Psoas muscle (tissue), 8 donors: ENCODE results near the gene HMOX1. TPM values are rescaled to one million over a fixed set of nuclear protein-coding genes. Genes with fewer than 3 reads are reported as not detected.

ENCODE experiments used
- ATAC-seq, 4 donors: fragments of 200-7000 bp; cut with Tn5 transposase; one replicate each; pipeline ENCODE4 v1.9.1; 2020; ENCODE audit warnings: moderate library complexity in 3 of 4, mild to moderate bottlenecking in 2 of 4
- DNase-seq, 2 donors: peaks; one replicate each; pipeline ENCODE4 v3.0.0-alpha.2; 2020
- H3K27ac ChIP-seq: fragments of 200-600 bp; one replicate; pipeline ENCODE4 v1.8.0; 2022
- H3K27me3 ChIP-seq, 3 donors: fragments of 200-600 bp in 1 of 3; one replicate each; pipeline versions ENCODE4 v1.6.1 to v1.8.0; 2013 to 2022; ENCODE audit warnings: low read length in 2 of 3, mild to moderate bottlenecking in 2 of 3, moderate library complexity in 1 of 3; ENCODE audit not compliant: insufficient read depth in 3 of 3
- H3K36me3 ChIP-seq, 2 donors: fragments of 200-600 bp in 1 of 2; one replicate each; pipeline versions ENCODE4 v1.6.1 to v1.8.0; 2013 to 2022; ENCODE audit warnings: low read depth in 1 of 2, mild to moderate bottlenecking in 1 of 2, moderate library complexity in 1 of 2; ENCODE audit not compliant: insufficient read depth in 1 of 2
- H3K4me1 ChIP-seq: fragments of 200-600 bp; one replicate; pipeline ENCODE4 v1.8.0; 2022
- H3K4me3 ChIP-seq: fragments of 200-600 bp; one replicate; pipeline ENCODE4 v1.8.0; 2022; ENCODE audit warnings: mild to moderate bottlenecking
- H3K9me3 ChIP-seq: fragments of 200-600 bp; one replicate; pipeline ENCODE4 v1.8.0; 2022
- WGBS, 3 donors: extraction: QIAGEN DNeasy Blood & Tissue Kit; methylation state at CpG; one replicate each; pipeline versions ENCODE4 v1.1.6 to v1.1.7; 2013; 5-methylcytosine and 5-hydroxymethylcytosine counted together
- intact Hi-C, 2 donors: fragments of 100-400 bp; cut with DNase I; formaldehyde crosslinking; loops; one replicate each; pipeline versions ENCODE4 v1.11.0 to v1.14.2; 2022
- polyA plus RNA-seq, 3 donors: library from polyadenylated mRNA; stranded (reverse); fragments of 200-250 nt; gene quantifications; one replicate each; pipeline ENCODE4 v1.2.3, GENCODE V29; 2013
- total RNA-seq, 4 donors: library from RNA; stranded (reverse); fragmentation: NEBNext Ultra II Directional in 2 of 4; extraction: Animal tissue kit (Norgen Biotek cat#: 25700) in 2 of 4; gene quantifications; one replicate each; pipeline versions ENCODE4 v1.2.1 to v1.2.4, GENCODE V29; 2021 to 2023
- TF ChIP-seq, protein P1 (sequence below): fragments of 200-600 bp; IDR thresholded peaks from one replicate; pipeline ENCODE4 v1.8.0; 2022; ENCODE audit warnings: antibody characterized with exemption
- donor health status: healthy with polysubstance abuse.
- donor health status: DM: no; HTN: no; CAD: no; lungs with moderate emphysema.
- donor health status: Bipolar disorder and iron deficiency.
- donor health status: healthy.
- donor health status: DM: yes; HTN: yes; CAD: no.
- donor health status: DM: no; HTN: no; CAD: no.
- donor health status: DM: no; HTN: no; CAD: no.
- donor health status: DM: yes; HTN: yes; CAD: no.

The HMOX1 gene
- total and polyA plus RNA-seq, 7 donors: 20.5 to 249 (median 75.0) TPM

DNA sequence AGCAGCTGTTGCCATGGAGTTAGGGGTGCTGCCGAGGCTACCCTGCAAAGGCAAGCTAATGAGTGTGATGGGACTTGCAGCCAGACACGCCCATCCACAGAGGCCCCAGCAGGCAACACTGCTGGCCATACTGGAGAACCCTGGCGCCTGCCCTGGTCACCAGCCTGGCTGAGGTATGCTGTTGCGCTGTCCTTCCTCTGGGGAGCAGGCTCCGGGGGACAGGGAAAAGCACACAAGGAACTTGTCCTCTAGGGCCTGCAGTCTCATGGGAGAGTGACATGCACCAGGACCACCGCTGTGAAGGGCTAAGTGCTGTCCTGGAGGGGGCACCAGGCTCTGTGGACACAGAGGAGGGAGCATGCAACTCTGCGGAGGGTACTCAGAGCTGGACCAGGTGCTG lies 45.4 kb upstream of the HMOX1 start:
- DNase-seq (no peak), ATAC-seq (no peak)
- TF ChIP-seq, protein P1, sequence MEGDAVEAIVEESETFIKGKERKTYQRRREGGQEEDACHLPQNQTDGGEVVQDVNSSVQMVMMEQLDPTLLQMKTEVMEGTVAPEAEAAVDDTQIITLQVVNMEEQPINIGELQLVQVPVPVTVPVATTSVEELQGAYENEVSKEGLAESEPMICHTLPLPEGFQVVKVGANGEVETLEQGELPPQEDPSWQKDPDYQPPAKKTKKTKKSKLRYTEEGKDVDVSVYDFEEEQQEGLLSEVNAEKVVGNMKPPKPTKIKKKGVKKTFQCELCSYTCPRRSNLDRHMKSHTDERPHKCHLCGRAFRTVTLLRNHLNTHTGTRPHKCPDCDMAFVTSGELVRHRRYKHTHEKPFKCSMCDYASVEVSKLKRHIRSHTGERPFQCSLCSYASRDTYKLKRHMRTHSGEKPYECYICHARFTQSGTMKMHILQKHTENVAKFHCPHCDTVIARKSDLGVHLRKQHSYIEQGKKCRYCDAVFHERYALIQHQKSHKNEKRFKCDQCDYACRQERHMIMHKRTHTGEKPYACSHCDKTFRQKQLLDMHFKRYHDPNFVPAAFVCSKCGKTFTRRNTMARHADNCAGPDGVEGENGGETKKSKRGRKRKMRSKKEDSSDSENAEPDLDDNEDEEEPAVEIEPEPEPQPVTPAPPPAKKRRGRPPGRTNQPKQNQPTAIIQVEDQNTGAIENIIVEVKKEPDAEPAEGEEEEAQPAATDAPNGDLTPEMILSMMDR: no peak
- no peak overlapping the region for H3K27ac ChIP-seq
- no peak overlapping the region for H3K4me3 ChIP-seq
- no peaks in the 10 kb centered on the region for H3K27me3 ChIP-seq
- H3K9me3 ChIP-seq: no peaks in the 10 kb centered on the region
- peaks cover 11 to 98% of the 10 kb centered on the region in 2 donors for H3K36me3 ChIP-seq
- intact Hi-C loops: no loop called here
- H3K4me1 ChIP-seq: peaks cover 7% of the 10 kb centered on the region
- whole genome bisulfite sequencing, 3 donors: 78 to 81% (median 79%) methylated on average over 7 of the region's 7 CpGs

DNA sequence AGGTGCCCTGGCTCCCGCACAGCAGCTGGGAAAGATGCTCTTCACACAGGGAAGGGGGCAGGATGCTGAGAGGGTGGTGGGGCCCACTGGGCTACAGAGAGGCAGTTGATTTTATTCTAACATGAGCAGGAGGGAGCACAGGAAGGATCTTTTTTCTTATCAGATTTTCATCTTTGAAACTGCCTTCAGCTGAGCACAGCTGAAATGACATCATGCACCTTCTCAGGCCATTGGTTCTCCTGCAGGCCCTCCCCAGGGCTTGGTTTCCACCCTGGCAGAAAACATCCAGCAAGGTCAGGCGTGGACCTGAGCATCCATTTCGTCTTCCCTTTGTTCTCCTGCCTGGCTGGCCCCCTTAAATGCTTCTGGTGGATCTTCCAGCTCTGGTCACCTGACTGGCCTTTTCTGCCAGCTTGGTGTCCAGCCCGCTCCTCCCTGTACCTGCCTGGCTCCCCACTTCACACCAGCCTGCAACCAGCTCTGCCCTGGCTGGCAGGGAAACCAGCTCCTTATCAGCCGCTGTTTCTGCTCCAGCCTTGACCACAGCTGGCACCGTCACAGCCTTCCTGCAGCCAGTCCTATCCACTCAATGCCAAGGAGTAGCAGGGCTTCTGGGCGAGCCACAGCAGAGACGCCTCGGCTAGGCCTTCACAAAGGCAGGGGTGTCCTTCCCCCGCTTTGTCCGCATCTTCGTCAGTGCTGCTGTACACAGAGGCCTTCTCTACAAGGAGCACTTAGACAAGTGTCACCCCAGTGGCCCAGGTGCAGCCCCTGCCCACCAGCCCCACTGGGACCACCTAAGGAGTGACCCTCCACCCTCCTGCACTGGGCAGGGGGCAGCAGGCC lies 44.7 kb upstream of the HMOX1 start:
- Histone ChIP-seq H3K36me3 (peaks cover 9 to 98% of the 10 kb centered on the region in 2 donors), H3K4me1 (no peaks in the 10 kb centered on the region), H3K27me3 (no peaks in the 10 kb centered on the region), H3K4me3 (no peak overlapping the region), H3K27ac (no peak overlapping the region), H3K9me3 (no peaks in the 10 kb centered on the region)
- no peak for DNase-seq
- TF ChIP-seq, protein P1: no peak
- peak in 1 of 4 donors; percentile 25 for ATAC-seq
- WGBS, 3 donors: 72 to 85% (median 74%) methylated on average over 12 of the region's 12 CpGs
- intact Hi-C loops: no loop called here

DNA sequence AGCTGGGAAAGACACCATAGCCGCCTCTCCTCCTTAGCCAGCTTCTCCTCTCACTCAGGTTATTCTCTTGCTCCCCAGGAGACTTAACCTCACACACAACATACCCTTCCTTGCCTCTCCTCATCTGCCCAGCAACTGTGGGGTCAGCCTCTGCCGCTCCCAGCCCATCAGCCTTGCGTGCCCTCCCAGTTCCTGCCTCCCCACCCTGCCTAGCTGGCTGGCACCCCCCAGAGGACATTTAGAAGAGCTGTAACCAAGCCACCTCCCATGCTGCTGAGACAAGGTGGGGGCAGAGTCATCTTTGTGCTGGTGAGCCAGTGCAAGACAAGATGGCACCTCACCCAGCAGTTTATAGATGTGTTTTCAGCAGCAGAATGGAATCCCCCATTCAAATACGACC lies 43.0 kb upstream of the HMOX1 start:
- TF ChIP-seq, protein P1: no peak
- Histone ChIP-seq H3K36me3 (peaks cover 4 to 95% of the 10 kb centered on the region in 2 donors), H3K4me3 (no peak overlapping the region), H3K4me1 (no peaks in the 10 kb centered on the region), H3K27ac (no peak overlapping the region), H3K9me3 (no peaks in the 10 kb centered on the region), H3K27me3 (no peaks in the 10 kb centered on the region)
- ATAC-seq (peak in 3 of 4 donors; percentile 18 to 47 (median 40)), DNase-seq (no peak)
- WGBS, 3 donors: 84 to 85% (median 84%) methylated on average over 4 of the region's 4 CpGs
- intact Hi-C loops: no loop called here

DNA sequence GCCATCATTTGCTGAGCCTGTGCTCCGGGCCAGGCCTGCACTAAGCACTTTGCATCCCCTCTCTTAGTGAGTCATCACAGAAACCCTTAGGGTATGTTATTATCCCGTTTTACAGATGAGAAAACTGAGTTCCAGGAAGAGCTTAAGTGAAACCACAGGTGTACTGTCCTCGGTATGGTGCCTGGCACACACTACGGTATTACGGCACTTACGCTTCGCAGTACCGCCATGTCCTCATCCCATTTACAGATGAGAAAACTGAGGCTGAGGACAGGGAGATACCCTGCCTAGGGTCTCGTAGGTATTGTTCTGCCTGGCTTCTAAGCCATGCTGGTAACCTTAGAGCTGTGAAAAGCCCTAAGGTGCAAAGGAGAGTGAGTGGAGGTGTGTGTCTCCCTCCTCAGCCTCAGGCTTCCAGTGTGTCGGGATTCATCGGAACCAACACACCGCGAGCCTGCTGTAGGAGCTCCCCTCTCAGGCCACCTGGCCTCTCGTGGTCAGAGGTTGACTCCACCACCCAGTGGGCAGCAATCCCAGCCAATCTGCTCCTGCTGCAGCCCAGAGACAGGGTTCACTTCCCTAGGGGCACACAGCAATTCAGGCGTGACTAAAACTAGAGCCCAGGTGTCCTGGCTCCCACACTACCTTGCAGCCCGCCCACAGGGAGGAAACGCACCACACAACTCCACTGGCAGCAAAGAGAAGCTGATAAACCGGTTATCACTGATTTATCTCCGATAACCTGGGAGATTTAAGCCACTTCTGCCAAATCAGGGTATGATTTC lies 39.6 kb upstream of the HMOX1 start:
- peaks cover 13 to 85% of the 10 kb centered on the region in 2 donors for H3K36me3 ChIP-seq
- H3K4me3 ChIP-seq: no peak overlapping the region
- no peak overlapping the region for H3K27ac ChIP-seq
- H3K27me3 ChIP-seq: no peaks in the 10 kb centered on the region
- DNase-seq (no peak), ATAC-seq (no peak)
- intact Hi-C loops: no loop called here
- no peaks in the 10 kb centered on the region for H3K4me1 ChIP-seq
- TF ChIP-seq, protein P1: no peak
- WGBS, 3 donors: 89 to 90% (median 90%) methylated on average over 19 of the region's 19 CpGs
- no peaks in the 10 kb centered on the region for H3K9me3 ChIP-seq
